OCI-LY3 (cell line): ENCODE measurements around the gene GLIS1.

Experiments used
- H2AFZ ChIP-seq: fragments of 200-600, 300-600 bp; shearing (Covaris generic); 2 replicates; pipeline ENCODE4 v1.6.0; 2014; ENCODE audit warnings: antibody characterized with exemption, low read depth, low read length
- H3K27ac ChIP-seq: fragments of 200-600, 300-600 bp; sonication (generic); 2 replicates; pipeline ENCODE4 v1.5.1; 2014; ENCODE audit warnings: mild to moderate bottlenecking, low read length, moderate library complexity, mixed read lengths
- H3K27me3 ChIP-seq: fragments of 200-600, 300-600 bp; sonication (generic); 2 replicates; pipeline ENCODE4 v1.6.1; 2014; ENCODE audit warnings: low read depth, low read length, mixed read lengths
- H3K36me3 ChIP-seq: fragments of 200-600, 300-600 bp; sonication (generic); replicated peaks from 2 replicates; pipeline ENCODE3; 2014; ENCODE audit warnings: low read depth, low read length, mixed read lengths
- H3K4me1 ChIP-seq: fragments of 300-600, 200-600 bp; sonication (generic); 2 replicates; pipeline ENCODE4 v1.6.1; 2014; ENCODE audit warnings: low read length, mixed read lengths
- H3K4me2 ChIP-seq: fragments of 200-600, 300-600 bp; sonication (generic); 2 replicates; pipeline ENCODE4 v1.6.1; 2014; ENCODE audit warnings: low read length, mixed read lengths
- H3K4me3 ChIP-seq: fragments of 300-600, 200-600 bp; sonication (generic); 2 replicates; pipeline ENCODE4 v1.5.1; 2014; ENCODE audit warnings: antibody characterized with exemption, mild to moderate bottlenecking, low read length, moderate library complexity
- H3K79me2 ChIP-seq: fragments of 300-600, 200-600 bp; shearing (Covaris generic); 2 replicates; pipeline ENCODE4 v1.6.1; 2014; ENCODE audit warnings: mild to moderate bottlenecking, low read length, mixed read lengths
- H3K9ac ChIP-seq: fragments of 300-600, 200-600 bp; shearing (Covaris generic); 2 replicates; pipeline ENCODE4 v1.6.0; 2014; ENCODE audit warnings: mild to moderate bottlenecking, low read length, moderate library complexity
- H3K9me3 ChIP-seq: fragments of 200-600, 300-600 bp; shearing (Covaris generic); 2 replicates; pipeline ENCODE4 v1.6.1; 2014; ENCODE audit warnings: low read length, mixed read lengths; ENCODE audit not compliant: insufficient read depth
- H4K20me1 ChIP-seq: fragments of 200-600, 300-600 bp; sonication (generic); 2 replicates; pipeline ENCODE4 v1.6.1; 2016; ENCODE audit warnings: low read length, mixed read lengths; ENCODE audit not compliant: insufficient read depth
- EZH2phosphoT487 ChIP-seq: fragments of 200-600 bp; shearing (Covaris generic); IDR thresholded peaks from 2 replicates; pipeline ENCODE4 v1.6.1; 2018; ENCODE audit warnings: antibody characterized with exemption, mixed run types, low read depth
- TF ChIP-seq, protein P1 (sequence below): fragments of 200-600, 300-600 bp; sonication (generic); IDR thresholded peaks from 2 replicates; pipeline ENCODE4 v1.5.1; 2014; ENCODE audit warnings: antibody characterized with exemption, low read length, low read depth

The GLIS1 gene

GRCh38 chr1:53590104-53590503 is 148.9 kb downstream of the GLIS1 start:
- Histone ChIP-seq H3K36me3 (no peaks in the 10 kb centered on the region), H4K20me1 (no peaks in the 10 kb centered on the region), H3K27ac (no peak overlapping the region), H3K9ac (no peak overlapping the region), H3K79me2 (no peaks in the 10 kb centered on the region), H3K4me2 (no peak overlapping the region), H3K4me3 (no peak overlapping the region), H3K9me3 (no peaks in the 10 kb centered on the region), H3K27me3 (peaks cover 7% of the 10 kb centered on the region), H3K4me1 (no peaks in the 10 kb centered on the region), H2AFZ (no peak overlapping the region)
- no peak for TF ChIP-seq EZH2phosphoT487
- TF ChIP-seq, protein P1, sequence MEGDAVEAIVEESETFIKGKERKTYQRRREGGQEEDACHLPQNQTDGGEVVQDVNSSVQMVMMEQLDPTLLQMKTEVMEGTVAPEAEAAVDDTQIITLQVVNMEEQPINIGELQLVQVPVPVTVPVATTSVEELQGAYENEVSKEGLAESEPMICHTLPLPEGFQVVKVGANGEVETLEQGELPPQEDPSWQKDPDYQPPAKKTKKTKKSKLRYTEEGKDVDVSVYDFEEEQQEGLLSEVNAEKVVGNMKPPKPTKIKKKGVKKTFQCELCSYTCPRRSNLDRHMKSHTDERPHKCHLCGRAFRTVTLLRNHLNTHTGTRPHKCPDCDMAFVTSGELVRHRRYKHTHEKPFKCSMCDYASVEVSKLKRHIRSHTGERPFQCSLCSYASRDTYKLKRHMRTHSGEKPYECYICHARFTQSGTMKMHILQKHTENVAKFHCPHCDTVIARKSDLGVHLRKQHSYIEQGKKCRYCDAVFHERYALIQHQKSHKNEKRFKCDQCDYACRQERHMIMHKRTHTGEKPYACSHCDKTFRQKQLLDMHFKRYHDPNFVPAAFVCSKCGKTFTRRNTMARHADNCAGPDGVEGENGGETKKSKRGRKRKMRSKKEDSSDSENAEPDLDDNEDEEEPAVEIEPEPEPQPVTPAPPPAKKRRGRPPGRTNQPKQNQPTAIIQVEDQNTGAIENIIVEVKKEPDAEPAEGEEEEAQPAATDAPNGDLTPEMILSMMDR, result no peak

DNA sequence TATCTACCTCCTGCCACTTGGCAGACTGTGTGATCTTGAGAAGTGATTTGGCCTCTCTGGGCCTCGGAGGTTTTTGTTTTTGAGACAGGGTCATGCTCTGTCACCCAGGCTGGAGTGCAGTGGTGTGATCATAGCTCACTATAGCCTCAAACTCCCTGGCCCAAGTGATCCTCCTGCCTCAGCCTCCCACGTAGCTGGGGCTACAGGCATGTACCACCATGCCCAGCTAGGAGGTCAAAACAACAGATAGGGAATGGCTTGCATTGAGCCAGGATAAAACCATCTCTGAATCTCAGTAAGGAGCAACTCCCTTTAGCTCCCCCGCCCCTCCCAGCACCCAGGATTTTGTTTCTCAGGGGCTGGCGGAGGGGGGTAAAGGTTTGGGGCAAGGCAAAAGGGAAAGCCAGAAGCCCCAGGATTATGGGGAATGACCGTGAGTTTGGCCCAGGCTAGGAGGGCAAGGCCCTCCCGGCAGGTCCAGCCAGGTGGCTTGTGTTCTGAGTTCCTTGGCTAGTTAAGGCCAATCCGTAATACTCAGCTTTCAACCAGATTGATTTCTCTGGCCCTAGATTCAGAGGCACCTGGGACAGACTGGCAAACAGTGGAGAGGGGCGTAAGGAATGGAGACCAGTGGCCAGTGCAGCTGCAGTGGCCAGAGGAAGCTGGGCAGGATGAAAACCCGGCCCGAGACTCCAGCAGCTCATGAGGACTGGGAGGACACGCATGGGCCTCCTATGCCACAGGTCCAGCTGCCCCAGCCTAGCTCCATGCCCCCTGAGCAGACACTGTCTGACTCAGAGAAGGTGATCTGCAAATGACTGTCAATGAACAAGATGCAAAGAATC is 149.7 kb downstream of the GLIS1 start:
- no peak overlapping the region for H3K4me3 ChIP-seq
- H3K79me2 ChIP-seq, result no peaks in the 10 kb centered on the region
- no peaks in the 10 kb centered on the region for H3K4me1 ChIP-seq
- H3K9ac ChIP-seq, result no peak overlapping the region
- no peaks in the 10 kb centered on the region for H3K9me3 ChIP-seq
- H2AFZ ChIP-seq, result no peak overlapping the region
- peaks cover 7% of the 10 kb centered on the region for H3K27me3 ChIP-seq
- H3K4me2 ChIP-seq, result no peak overlapping the region
- H3K27ac ChIP-seq, result no peak overlapping the region
- H4K20me1 ChIP-seq, result no peaks in the 10 kb centered on the region
- no peaks in the 10 kb centered on the region for H3K36me3 ChIP-seq
- TF ChIP-seq, protein P1, result no peak
- no peak for TF ChIP-seq EZH2phosphoT487

- no peak overlapping the region for H3K27ac ChIP-seq
- no peaks in the 10 kb centered on the region for H3K79me2 ChIP-seq
- H3K4me3 ChIP-seq, result no peak overlapping the region
- H4K20me1 ChIP-seq, result no peaks in the 10 kb centered on the region
- no peak overlapping the region for H3K4me2 ChIP-seq
- peaks cover 7% of the 10 kb centered on the region for H3K27me3 ChIP-seq
- no peak overlapping the region for H2AFZ ChIP-seq
- H3K4me1 ChIP-seq, result no peaks in the 10 kb centered on the region
- no peak overlapping the region for H3K9ac ChIP-seq
- no peaks in the 10 kb centered on the region for H3K36me3 ChIP-seq
- no peaks in the 10 kb centered on the region for H3K9me3 ChIP-seq
- TF ChIP-seq, protein P1, result no peak
- TF ChIP-seq EZH2phosphoT487, result no peak
These were observed 150.7 kb downstream of the GLIS1 start for GRCh38 chr1:53588053-53588779.

GRCh38 chr1:53587252-53587988 is 151.5 kb downstream of the GLIS1 start:
- Histone ChIP-seq H3K4me2 (no peak overlapping the region), H3K4me1 (no peaks in the 10 kb centered on the region), H4K20me1 (no peaks in the 10 kb centered on the region), H2AFZ (no peak overlapping the region), H3K27me3 (peaks cover 7% of the 10 kb centered on the region), H3K4me3 (no peak overlapping the region), H3K27ac (no peak overlapping the region), H3K36me3 (no peaks in the 10 kb centered on the region), H3K9ac (no peak overlapping the region), H3K9me3 (no peaks in the 10 kb centered on the region), H3K79me2 (no peaks in the 10 kb centered on the region)
- TF ChIP-seq EZH2phosphoT487, result no peak
- TF ChIP-seq, protein P1, result no peak
